ENCODE measurements around the gene CTSZ.

DNA sequence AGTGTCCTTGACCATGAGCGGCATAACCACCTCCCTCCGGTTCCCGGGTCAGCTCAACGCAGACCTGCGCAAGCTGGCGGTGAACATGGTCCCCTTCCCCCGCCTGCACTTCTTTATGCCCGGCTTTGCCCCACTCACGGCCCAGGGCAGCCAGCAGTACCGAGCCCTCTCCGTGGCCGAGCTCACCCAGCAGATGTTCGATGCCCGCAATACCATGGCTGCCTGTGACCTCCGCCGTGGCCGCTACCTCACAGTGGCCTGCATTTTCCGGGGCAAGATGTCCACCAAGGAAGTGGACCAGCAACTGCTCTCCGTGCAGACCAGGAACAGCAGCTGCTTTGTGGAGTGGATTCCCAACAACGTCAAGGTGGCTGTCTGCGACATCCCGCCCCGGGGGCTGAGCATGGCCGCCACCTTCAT, 17.1 kb upstream of the CTSZ start:
- TF ChIP-seq, protein P1, sequence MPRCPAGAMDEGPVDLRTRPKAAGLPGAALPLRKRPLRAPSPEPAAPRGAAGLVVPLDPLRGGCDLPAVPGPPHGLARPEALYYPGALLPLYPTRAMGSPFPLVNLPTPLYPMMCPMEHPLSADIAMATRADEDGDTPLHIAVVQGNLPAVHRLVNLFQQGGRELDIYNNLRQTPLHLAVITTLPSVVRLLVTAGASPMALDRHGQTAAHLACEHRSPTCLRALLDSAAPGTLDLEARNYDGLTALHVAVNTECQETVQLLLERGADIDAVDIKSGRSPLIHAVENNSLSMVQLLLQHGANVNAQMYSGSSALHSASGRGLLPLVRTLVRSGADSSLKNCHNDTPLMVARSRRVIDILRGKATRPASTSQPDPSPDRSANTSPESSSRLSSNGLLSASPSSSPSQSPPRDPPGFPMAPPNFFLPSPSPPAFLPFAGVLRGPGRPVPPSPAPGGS (IDR thresholded peaks at IDR 0.05), result no peak
- TF ChIP-seq, protein P2, sequence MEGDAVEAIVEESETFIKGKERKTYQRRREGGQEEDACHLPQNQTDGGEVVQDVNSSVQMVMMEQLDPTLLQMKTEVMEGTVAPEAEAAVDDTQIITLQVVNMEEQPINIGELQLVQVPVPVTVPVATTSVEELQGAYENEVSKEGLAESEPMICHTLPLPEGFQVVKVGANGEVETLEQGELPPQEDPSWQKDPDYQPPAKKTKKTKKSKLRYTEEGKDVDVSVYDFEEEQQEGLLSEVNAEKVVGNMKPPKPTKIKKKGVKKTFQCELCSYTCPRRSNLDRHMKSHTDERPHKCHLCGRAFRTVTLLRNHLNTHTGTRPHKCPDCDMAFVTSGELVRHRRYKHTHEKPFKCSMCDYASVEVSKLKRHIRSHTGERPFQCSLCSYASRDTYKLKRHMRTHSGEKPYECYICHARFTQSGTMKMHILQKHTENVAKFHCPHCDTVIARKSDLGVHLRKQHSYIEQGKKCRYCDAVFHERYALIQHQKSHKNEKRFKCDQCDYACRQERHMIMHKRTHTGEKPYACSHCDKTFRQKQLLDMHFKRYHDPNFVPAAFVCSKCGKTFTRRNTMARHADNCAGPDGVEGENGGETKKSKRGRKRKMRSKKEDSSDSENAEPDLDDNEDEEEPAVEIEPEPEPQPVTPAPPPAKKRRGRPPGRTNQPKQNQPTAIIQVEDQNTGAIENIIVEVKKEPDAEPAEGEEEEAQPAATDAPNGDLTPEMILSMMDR (IDR thresholded peaks at IDR 0.05), result no peak
- TF ChIP-seq HDAC2 (IDR thresholded peaks at IDR 0.05) (no peak), RAD21 (conservative IDR thresholded peaks at IDR 0.05 in 1 of 2, IDR thresholded peaks at IDR 0.05 in 1 of 2) (no peak)
